HFFc6 (cell line): Measurements from ENCODE around the gene CD59. TPM values are rescaled to one million over a fixed set of nuclear protein-coding genes. Genes with fewer than 3 reads are reported as not detected.

Experiments used
- DNase-seq: peaks from one replicate; pipeline ENCODE4 v3.0.0-alpha.2; 2018
- H3K27ac Mint-ChIP-seq: 2 replicates; pipeline ENCODE4 v1.8.0; 2020; ENCODE audit warnings: mild to moderate bottlenecking, mixed read lengths
- H3K27me3 Mint-ChIP-seq: 2 replicates; pipeline ENCODE4 v1.8.0; 2021; ENCODE audit warnings: mild to moderate bottlenecking, moderate library complexity, mixed read lengths; ENCODE audit not compliant: insufficient read depth
- H3K36me3 Mint-ChIP-seq: 2 replicates; pipeline ENCODE4 v1.8.0; 2021; ENCODE audit warnings: low read depth, mixed read lengths
- H3K4me1 Mint-ChIP-seq: 2 replicates; pipeline ENCODE4 v1.8.0; 2020; ENCODE audit warnings: low read depth, mixed read lengths
- H3K4me3 Mint-ChIP-seq: 2 replicates; pipeline ENCODE4 v1.8.0; 2020; ENCODE audit warnings: mild to moderate bottlenecking, moderate library complexity, mixed read lengths
- H3K9me3 Mint-ChIP-seq: 2 replicates; pipeline ENCODE4 v1.8.0; 2020; ENCODE audit warnings: mild to moderate bottlenecking, mixed read lengths
- total RNA-seq, 6 experiments: library from RNA; stranded (reverse); fragmentation: NEBNext Ultra II Directional; extraction: Animal tissue kit (Norgen Biotek cat#: 25700); gene quantifications; 2 replicates in 1 of 6; 3 replicates in 5 of 6; pipeline ENCODE4 v1.2.3, GENCODE V29; 2021
- TF ChIP-seq, protein P1 (sequence below): fragments of 200-600 bp; sonication (generic); IDR thresholded peaks from 2 replicates; pipeline ENCODE4 v1.5.0; 2021; ENCODE audit warnings: antibody characterized with exemption, mild to moderate bottlenecking

CD59 gene
- total RNA-seq, 6 experiments from 2014 or later = 1,095 to 1,408 (median 1,232) TPM

DNA sequence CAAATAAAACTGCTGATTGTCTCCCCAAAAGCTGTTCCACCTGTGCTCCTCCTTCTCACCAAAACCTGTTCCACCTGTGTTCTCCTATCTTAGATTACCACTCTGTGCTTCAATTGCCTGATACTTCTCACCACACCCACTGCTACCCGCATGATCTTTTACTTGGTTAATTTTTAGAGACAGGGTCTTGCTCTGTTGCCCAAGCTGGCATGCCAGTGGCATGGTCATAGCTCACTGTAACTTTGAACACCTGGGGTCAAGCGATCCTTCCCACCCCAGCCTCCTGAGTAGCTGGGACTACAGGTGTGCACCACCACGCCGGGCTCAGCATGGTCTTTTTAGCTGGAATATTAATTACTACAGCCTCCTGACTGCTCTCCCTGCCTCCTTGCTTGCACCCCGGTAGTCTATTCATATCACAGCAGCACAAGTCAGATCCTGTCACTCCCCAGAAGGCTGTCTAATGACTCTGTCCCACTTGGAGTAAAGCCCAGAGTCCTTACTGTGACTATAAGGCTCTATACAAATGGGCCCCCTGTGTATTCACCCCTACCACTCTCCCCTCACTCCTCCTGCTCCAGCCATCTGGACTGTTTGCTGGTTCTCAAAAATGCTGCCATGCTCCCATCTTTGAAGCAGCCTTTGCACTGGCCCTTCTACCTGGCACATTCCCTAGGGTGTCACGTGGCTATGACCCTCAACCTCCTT lies 39.1 kb downstream of the CD59 start:
- H3K4me1 Mint-ChIP-seq = peaks cover 77% of the 10 kb centered on the region
- H3K27ac Mint-ChIP-seq = no peak overlapping the region
- TF ChIP-seq, protein P1, sequence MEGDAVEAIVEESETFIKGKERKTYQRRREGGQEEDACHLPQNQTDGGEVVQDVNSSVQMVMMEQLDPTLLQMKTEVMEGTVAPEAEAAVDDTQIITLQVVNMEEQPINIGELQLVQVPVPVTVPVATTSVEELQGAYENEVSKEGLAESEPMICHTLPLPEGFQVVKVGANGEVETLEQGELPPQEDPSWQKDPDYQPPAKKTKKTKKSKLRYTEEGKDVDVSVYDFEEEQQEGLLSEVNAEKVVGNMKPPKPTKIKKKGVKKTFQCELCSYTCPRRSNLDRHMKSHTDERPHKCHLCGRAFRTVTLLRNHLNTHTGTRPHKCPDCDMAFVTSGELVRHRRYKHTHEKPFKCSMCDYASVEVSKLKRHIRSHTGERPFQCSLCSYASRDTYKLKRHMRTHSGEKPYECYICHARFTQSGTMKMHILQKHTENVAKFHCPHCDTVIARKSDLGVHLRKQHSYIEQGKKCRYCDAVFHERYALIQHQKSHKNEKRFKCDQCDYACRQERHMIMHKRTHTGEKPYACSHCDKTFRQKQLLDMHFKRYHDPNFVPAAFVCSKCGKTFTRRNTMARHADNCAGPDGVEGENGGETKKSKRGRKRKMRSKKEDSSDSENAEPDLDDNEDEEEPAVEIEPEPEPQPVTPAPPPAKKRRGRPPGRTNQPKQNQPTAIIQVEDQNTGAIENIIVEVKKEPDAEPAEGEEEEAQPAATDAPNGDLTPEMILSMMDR = no peak
- H3K9me3 Mint-ChIP-seq = no peaks in the 10 kb centered on the region
- no peaks in the 10 kb centered on the region for H3K36me3 Mint-ChIP-seq
- H3K27me3 Mint-ChIP-seq = peaks cover 9% of the 10 kb centered on the region
- no peak for DNase-seq
- no peak overlapping the region for H3K4me3 Mint-ChIP-seq

DNA sequence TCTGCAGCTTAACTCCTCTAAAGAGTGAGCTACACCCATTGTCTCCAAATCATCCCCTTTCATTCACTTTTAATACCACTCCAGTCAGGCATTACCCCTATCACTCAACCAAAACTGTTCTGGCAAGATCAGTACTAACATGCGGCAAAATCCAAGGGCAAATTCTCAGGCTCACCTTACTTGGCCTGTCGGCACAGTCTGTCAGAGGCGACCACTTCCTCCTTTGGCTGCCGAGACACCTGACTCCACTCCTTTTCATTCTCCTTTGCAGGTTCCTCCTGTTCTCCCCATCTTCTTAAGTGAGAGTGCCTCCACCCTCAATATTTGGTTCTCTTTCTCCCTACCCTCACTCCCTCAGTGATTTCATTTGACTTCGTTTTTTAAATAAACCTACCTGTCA lies 39.8 kb downstream of the CD59 start:
- no peaks in the 10 kb centered on the region for H3K9me3 Mint-ChIP-seq
- no peak for DNase-seq
- no peak overlapping the region for H3K4me3 Mint-ChIP-seq
- no peaks in the 10 kb centered on the region for H3K36me3 Mint-ChIP-seq
- H3K27ac Mint-ChIP-seq = no peak overlapping the region
- TF ChIP-seq, protein P1 = no peak
- peaks cover 77% of the 10 kb centered on the region for H3K4me1 Mint-ChIP-seq
- H3K27me3 Mint-ChIP-seq = peaks cover 11% of the 10 kb centered on the region

DNA sequence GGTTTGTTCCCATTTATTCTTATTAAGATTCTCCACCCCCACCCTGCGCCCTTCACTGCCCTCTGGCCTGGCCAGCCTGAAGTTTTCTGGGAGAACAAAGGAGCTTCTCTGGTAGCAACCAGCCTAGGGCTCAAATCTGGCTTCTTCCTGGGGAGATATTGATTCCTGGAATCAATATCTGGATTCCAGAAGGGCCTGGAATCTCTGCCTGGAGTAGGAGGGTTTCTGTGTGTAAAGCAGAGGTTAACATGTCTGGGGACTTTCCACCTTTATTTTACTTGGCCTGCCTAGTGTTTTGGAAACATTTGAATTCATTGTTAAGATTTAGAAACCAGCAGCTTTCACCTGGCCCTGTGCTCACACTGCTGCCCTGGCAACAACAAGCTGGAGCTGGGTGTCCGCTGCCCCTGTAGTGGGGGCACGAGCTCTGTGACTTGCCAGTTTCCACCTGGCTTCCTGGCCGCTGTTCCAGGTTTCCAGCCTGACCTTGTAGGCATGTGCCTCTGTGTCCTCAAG lies 41.1 kb downstream of the CD59 start:
- Mint-ChIP-seq H3K9me3 (no peaks in the 10 kb centered on the region), H3K27me3 (peaks cover 8% of the 10 kb centered on the region), H3K4me1 (peaks cover 82% of the 10 kb centered on the region), H3K4me3 (no peak overlapping the region), H3K36me3 (no peaks in the 10 kb centered on the region), H3K27ac (no peak overlapping the region; the same call in 1 of the 2 replicates)
- TF ChIP-seq, protein P1 = no peak
- DNase-seq = no peak

DNA sequence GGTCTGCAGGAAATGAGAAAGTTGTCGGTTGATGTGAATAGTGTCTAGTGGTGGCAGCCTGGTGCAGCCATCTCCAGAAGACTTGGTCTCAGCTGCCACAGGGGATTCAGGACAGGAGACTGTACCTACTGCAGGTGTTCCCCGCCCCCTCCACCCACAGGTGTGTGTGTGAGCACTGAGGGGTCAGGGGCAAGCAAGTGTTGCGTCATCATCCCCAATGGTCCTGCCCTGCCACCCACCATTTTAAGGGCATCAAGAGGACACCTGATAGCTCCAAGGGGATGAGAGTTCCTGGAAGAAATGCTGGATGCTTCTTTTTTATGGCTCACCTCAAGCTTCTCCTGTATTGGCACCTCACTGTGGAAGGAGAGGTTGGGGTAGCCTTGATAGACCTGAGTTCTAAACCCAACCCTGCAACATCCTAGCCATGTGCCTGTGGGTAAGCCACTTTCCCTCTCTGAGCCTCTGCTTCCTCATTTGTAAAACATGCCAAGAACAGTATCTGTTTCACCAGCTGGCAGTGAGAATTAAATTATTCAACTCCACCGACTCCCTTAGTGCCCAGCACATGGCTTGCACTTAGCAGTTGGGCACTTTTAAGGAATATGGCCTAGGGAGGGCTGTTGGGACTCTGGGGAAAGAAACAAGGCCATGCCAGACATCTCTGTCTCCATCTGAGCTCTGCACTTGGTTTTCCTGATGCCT lies 41.7 kb downstream of the CD59 start:
- H3K27ac Mint-ChIP-seq = peak overlapping the region; percentile 42; the same call in 1 of the 2 replicates

DNA sequence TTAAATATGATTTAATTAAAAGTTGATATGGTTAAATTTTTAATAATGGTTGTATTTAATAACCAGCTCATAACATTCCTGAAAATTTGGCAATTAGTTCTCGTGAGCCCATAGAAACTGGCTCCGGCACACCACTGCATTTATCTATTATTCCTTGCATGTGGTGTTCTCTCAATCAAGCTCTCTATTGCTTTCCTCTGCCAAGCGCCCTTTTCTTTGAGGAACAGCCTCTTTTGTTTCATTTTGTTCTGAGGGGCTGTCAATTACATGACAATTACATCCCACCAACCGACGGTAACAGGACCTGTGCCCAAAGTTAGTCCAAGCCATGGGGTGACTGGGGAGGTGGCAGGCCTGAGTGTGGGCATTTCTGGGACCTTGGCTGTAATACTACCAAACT lies 43.7 kb downstream of the CD59 start:
- peak overlapping the region; percentile 98 for H3K27ac Mint-ChIP-seq
- no peak for DNase-seq
- peaks cover 90% of the 10 kb centered on the region for H3K4me1 Mint-ChIP-seq
- TF ChIP-seq, protein P1 = no peak
- H3K36me3 Mint-ChIP-seq = peaks cover under 1% of the 10 kb centered on the region; the same call in 1 of the 2 replicates
- no peaks in the 10 kb centered on the region for H3K9me3 Mint-ChIP-seq
- peak overlapping the region; percentile 85 for H3K4me3 Mint-ChIP-seq
- H3K27me3 Mint-ChIP-seq = peaks cover 8% of the 10 kb centered on the region

More for the DNA sequence above, 41.7 kb downstream of the CD59 start:
- no peaks in the 10 kb centered on the region for H3K36me3 Mint-ChIP-seq
- no peak overlapping the region for H3K4me3 Mint-ChIP-seq
- H3K4me1 Mint-ChIP-seq = peaks cover 82% of the 10 kb centered on the region
- H3K9me3 Mint-ChIP-seq = no peaks in the 10 kb centered on the region
- TF ChIP-seq, protein P1 = no peak
- no peak for DNase-seq
- peaks cover 8% of the 10 kb centered on the region for H3K27me3 Mint-ChIP-seq
